T-helper 17 cell (primary cell): ENCODE results near the gene STRN4. TPM values are rescaled to one million over a fixed set of nuclear protein-coding genes. Genes with fewer than 3 reads are reported as not detected.

Experiments used
- ATAC-seq: fragments of 150-1000 bp; cut with Tn5 transposase; 2 replicates; pipeline ENCODE4 v1.10.0; 2021; ENCODE audit warnings: mild to moderate bottlenecking, moderate library complexity
- DNase-seq, 3 donors: peaks; one replicate each; pipeline versions ENCODE4 v3.0.0 to v3.0.0-alpha.2; 2020 to 2021
- H3K9me3 ChIP-seq: one replicate; pipeline ENCODE4 v1.7.0; 2013; ENCODE audit warnings: low read length, mild to moderate bottlenecking; ENCODE audit not compliant: control insufficient read depth, poor library complexity, severe bottlenecking
- H3K27ac Mint-ChIP-seq: one replicate; pipeline ENCODE4 v1.8.0; 2022; ENCODE audit warnings: mild to moderate bottlenecking, moderate library complexity, mixed read lengths
- H3K27me3 Mint-ChIP-seq: one replicate; pipeline ENCODE4 v1.8.0; 2022; ENCODE audit warnings: mixed read lengths
- H3K36me3 Mint-ChIP-seq: one replicate; pipeline ENCODE4 v1.8.0; 2022; ENCODE audit warnings: low read depth, mixed read lengths
- H3K4me1 Mint-ChIP-seq: one replicate; pipeline ENCODE4 v1.8.0; 2022; ENCODE audit warnings: mild to moderate bottlenecking, mixed read lengths
- H3K4me3 Mint-ChIP-seq: one replicate; pipeline ENCODE4 v1.8.0; 2022; ENCODE audit warnings: mild to moderate bottlenecking, moderate library complexity, mixed read lengths
- total RNA-seq, 4 donors: library from RNA in 2 of 4; stranded (reverse) in 2 of 4; gene quantifications; one replicate each; pipeline ENCODE4 v1.2.3 and lab custom pipeline; 2022 to 2026

STRN4 gene
- total RNA-seq, 2 donors from 2014 or later, result 108 to 145 TPM

GRCh38 chr19:46744005-46744691 lies 2.1 kb downstream of the STRN4 start:
- no peak for ATAC-seq
- no peaks in the 10 kb centered on the region for H3K36me3 Mint-ChIP-seq
- H3K4me3 Mint-ChIP-seq, result peak overlapping the region; percentile 94
- no peaks in the 10 kb centered on the region for H3K9me3 ChIP-seq
- H3K4me1 Mint-ChIP-seq, result peaks cover 60% of the 10 kb centered on the region
- no peaks in the 10 kb centered on the region for H3K27me3 Mint-ChIP-seq
- H3K27ac Mint-ChIP-seq, result peak overlapping the region; percentile 94
- no peak for DNase-seq

GRCh38 chr19:46742926-46743480 lies 3.2 kb downstream of the STRN4 start:
- H3K9me3 ChIP-seq, result no peaks in the 10 kb centered on the region
- H3K36me3 Mint-ChIP-seq, result no peaks in the 10 kb centered on the region
- no peak overlapping the region for H3K27ac Mint-ChIP-seq
- DNase-seq (no peak), ATAC-seq (no peak)
- no peaks in the 10 kb centered on the region for H3K27me3 Mint-ChIP-seq
- H3K4me3 Mint-ChIP-seq, result no peak overlapping the region
- H3K4me1 Mint-ChIP-seq, result peaks cover 56% of the 10 kb centered on the region

GRCh38 chr19:46741447-46741846 lies 4.8 kb downstream of the STRN4 start:
- peaks cover 48% of the 10 kb centered on the region for H3K4me1 Mint-ChIP-seq

GRCh38 chr19:46739290-46739771 lies 6.9 kb downstream of the STRN4 start:
- no peak for ATAC-seq
- no peak for DNase-seq
- no peaks in the 10 kb centered on the region for H3K9me3 ChIP-seq
- no peaks in the 10 kb centered on the region for H3K27me3 Mint-ChIP-seq
- H3K4me3 Mint-ChIP-seq, result no peak overlapping the region
- H3K27ac Mint-ChIP-seq, result peak overlapping the region; percentile 89
- H3K4me1 Mint-ChIP-seq, result peaks cover 37% of the 10 kb centered on the region
- H3K36me3 Mint-ChIP-seq, result no peaks in the 10 kb centered on the region

More at GRCh38 chr19:46741447-46741846, 4.8 kb downstream of the STRN4 start:
- no peak overlapping the region for H3K27ac Mint-ChIP-seq
- H3K4me3 Mint-ChIP-seq, result no peak overlapping the region
- H3K27me3 Mint-ChIP-seq, result no peaks in the 10 kb centered on the region
- no peaks in the 10 kb centered on the region for H3K9me3 ChIP-seq
- DNase-seq (no peak), ATAC-seq (no peak)
- H3K36me3 Mint-ChIP-seq, result no peaks in the 10 kb centered on the region

GRCh38 chr19:46737761-46738171 lies 8.5 kb downstream of the STRN4 start:
- H3K27ac Mint-ChIP-seq, result peak overlapping the region; percentile 89
- H3K27me3 Mint-ChIP-seq, result no peaks in the 10 kb centered on the region
- peaks cover 26% of the 10 kb centered on the region for H3K4me1 Mint-ChIP-seq
- H3K36me3 Mint-ChIP-seq, result no peaks in the 10 kb centered on the region
- no peak overlapping the region for H3K4me3 Mint-ChIP-seq
- no peak for ATAC-seq
- H3K9me3 ChIP-seq, result no peaks in the 10 kb centered on the region
- DNase-seq, result no peak

- Mint-ChIP-seq H3K4me1 (peaks cover 22% of the 10 kb centered on the region), H3K27ac (peak overlapping the region; percentile 89), H3K36me3 (no peaks in the 10 kb centered on the region), H3K4me3 (no peak overlapping the region), H3K27me3 (no peaks in the 10 kb centered on the region)
- DNase-seq, result no peak
- no peak for ATAC-seq
- H3K9me3 ChIP-seq, result no peaks in the 10 kb centered on the region
Observed at GRCh38 chr19:46737298-46737654, 9.0 kb downstream of the STRN4 start.

GRCh38 chr19:46736531-46737297 lies 9.5 kb downstream of the STRN4 start:
- H3K27me3 Mint-ChIP-seq, result no peaks in the 10 kb centered on the region
- H3K4me1 Mint-ChIP-seq, result peaks cover 22% of the 10 kb centered on the region
- H3K36me3 Mint-ChIP-seq, result no peaks in the 10 kb centered on the region
- no peak overlapping the region for H3K4me3 Mint-ChIP-seq
- no peaks in the 10 kb centered on the region for H3K9me3 ChIP-seq
- DNase-seq (no peak), ATAC-seq (no peak)
- H3K27ac Mint-ChIP-seq, result no peak overlapping the region

- ATAC-seq (no peak), DNase-seq (no peak)
- H3K4me1 Mint-ChIP-seq, result peaks cover 21% of the 10 kb centered on the region
- no peaks in the 10 kb centered on the region for H3K27me3 Mint-ChIP-seq
- no peaks in the 10 kb centered on the region for H3K9me3 ChIP-seq
- no peak overlapping the region for H3K27ac Mint-ChIP-seq
- H3K36me3 Mint-ChIP-seq, result peaks cover 3% of the 10 kb centered on the region
- H3K4me3 Mint-ChIP-seq, result no peak overlapping the region
Observed at GRCh38 chr19:46733690-46734292, 12.5 kb downstream of the STRN4 start.

GRCh38 chr19:46732966-46733689 lies 13.1 kb downstream of the STRN4 start:
- DNase-seq (no peak), ATAC-seq (no peak)
- H3K9me3 ChIP-seq, result no peaks in the 10 kb centered on the region
- Mint-ChIP-seq H3K27me3 (no peaks in the 10 kb centered on the region), H3K27ac (no peak overlapping the region), H3K36me3 (peaks cover 3% of the 10 kb centered on the region), H3K4me1 (peaks cover 23% of the 10 kb centered on the region), H3K4me3 (no peak overlapping the region)

GRCh38 chr19:46732172-46732938 lies 13.9 kb downstream of the STRN4 start:
- DNase-seq (no peak), ATAC-seq (no peak)
- H3K4me1 Mint-ChIP-seq, result peaks cover 26% of the 10 kb centered on the region
- H3K4me3 Mint-ChIP-seq, result no peak overlapping the region
- H3K36me3 Mint-ChIP-seq, result peaks cover 3% of the 10 kb centered on the region
- H3K27me3 Mint-ChIP-seq, result no peaks in the 10 kb centered on the region
- no peak overlapping the region for H3K27ac Mint-ChIP-seq
- H3K9me3 ChIP-seq, result no peaks in the 10 kb centered on the region

- Mint-ChIP-seq H3K36me3 (peaks cover 3% of the 10 kb centered on the region), H3K4me1 (peaks cover 26% of the 10 kb centered on the region), H3K27me3 (no peaks in the 10 kb centered on the region), H3K4me3 (peak overlapping the region; percentile 59), H3K27ac (no peak overlapping the region)
- DNase-seq, result no peak
- no peaks in the 10 kb centered on the region for H3K9me3 ChIP-seq
- ATAC-seq, result no peak
Observed at GRCh38 chr19:46731584-46731983, 14.7 kb downstream of the STRN4 start.

- peaks cover 26% of the 10 kb centered on the region for H3K4me1 Mint-ChIP-seq
- no peaks in the 10 kb centered on the region for H3K27me3 Mint-ChIP-seq
- peak overlapping the region; percentile 5 for H3K4me3 Mint-ChIP-seq
- H3K27ac Mint-ChIP-seq, result no peak overlapping the region
- H3K9me3 ChIP-seq, result no peaks in the 10 kb centered on the region
- peaks cover 3% of the 10 kb centered on the region for H3K36me3 Mint-ChIP-seq
- no peak for DNase-seq
- no peak for ATAC-seq
Observed at GRCh38 chr19:46731007-46731501, 15.2 kb downstream of the STRN4 start.
